Limb (tissue), 2 donors: ENCODE measurements around the gene DAPK1.
A peak's percentile ranks its signal among the peaks of the same experiment; 100 is the strongest.

Experiments
- DNase-seq, 2 donors: peaks; one replicate each; pipeline ENCODE4 v3.0.0-alpha.2; 2016; ENCODE audit errors: extremely low spot score in 2 of 2

The DAPK1 gene

GRCh38 chr9:87610200-87611155, 112.8 kb downstream of the DAPK1 start:
- DNase-seq: no peak

- DNase-seq: no peak
Measured at GRCh38 chr9:87611776-87612175, 114.1 kb downstream of the DAPK1 start.

GRCh38 chr9:87612536-87612935, 114.9 kb downstream of the DAPK1 start:
- no peak for DNase-seq

GRCh38 chr9:87613265-87614111, 115.8 kb downstream of the DAPK1 start:
- no peak for DNase-seq

DNA sequence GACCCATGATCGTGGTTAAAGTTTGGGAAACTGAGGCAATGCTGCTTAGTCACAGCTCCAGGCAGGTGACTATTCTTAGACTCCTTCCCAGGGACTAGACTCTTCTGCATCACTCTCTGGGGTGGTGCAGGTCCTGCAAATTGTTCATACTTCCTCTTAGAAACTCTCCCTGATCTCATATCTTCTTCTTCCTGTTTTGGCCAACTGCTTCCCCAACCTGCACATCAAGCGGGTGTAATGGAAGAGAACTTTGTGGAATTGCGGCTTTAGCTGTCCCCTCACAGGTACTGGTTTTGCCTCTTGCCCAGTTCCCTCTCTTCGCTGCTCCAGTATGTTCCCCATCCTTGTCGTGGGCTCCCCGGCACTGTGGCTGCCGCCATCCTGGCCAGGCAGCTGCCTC, 116.7 kb downstream of the DAPK1 start:
- DNase-seq: no peak

- no peak for DNase-seq
Measured at GRCh38 chr9:87615136-87615535, 117.5 kb downstream of the DAPK1 start.

- no peak for DNase-seq
Measured at GRCh38 chr9:87615547-87616148, 118.0 kb downstream of the DAPK1 start.

- no peak for DNase-seq
Measured at GRCh38 chr9:87618226-87618625, 120.6 kb downstream of the DAPK1 start.

- DNase-seq: no peak
Measured at GRCh38 chr9:87618931-87619330, 121.3 kb downstream of the DAPK1 start.

- no peak for DNase-seq
Measured at GRCh38 chr9:87619346-87619745, 121.7 kb downstream of the DAPK1 start.

DNA sequence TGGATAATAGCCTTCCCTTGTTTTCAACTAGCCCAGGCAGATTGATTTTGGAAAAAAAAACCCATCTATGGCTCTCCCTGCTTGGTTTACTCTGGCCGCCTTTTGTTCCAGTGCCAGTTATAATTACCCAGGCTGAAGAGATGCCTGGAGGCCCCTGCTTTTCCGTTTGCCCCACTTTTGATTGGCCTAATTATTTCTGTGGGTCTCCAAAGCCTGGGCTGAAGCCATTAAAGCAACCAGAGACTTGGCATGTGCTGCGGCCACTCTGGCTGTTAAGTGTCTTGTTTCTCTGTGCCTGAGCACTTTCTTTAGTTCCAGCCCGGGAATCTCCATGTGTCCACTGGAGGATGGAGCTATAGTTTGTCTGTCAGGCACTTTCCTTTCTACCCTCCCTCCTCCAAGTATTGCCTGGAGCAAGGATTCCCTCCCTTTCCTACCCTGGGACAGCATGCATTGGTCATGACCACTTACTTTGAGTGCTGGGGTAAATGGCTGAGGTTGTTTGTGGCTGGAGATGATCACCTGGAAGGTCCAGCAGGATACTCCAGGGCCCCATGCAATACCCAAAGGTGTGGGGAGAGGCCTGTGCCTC, 123.2 kb downstream of the DAPK1 start:
- no peak for DNase-seq

- DNase-seq: no peak
Measured at GRCh38 chr9:87622098-87622497, 124.4 kb downstream of the DAPK1 start.

GRCh38 chr9:87622923-87623322, 125.3 kb downstream of the DAPK1 start:
- DNase-seq: peak in 1 of 2 donors; percentile 27

DNA sequence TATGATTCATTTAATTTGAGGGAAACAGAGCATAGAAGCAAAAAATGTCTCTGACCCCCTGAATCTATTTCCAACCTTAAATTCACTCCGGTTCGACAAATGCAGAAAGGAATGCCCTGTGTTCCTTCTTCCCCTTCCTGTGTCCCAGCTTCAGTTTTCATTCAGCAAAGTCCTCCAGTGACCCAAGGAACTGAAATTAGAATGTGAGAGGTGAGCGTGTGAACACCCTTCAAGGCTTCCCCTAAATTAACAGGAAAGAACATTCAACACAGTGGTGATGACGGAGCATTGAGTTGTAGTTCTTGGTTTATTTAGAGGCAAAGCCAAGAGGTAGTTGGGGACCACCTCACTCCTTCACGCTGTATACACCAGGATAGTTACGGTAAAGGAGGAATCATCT, 130.7 kb downstream of the DAPK1 start:
- no peak for DNase-seq

GRCh38 chr9:87629104-87629503, 131.4 kb downstream of the DAPK1 start:
- DNase-seq: no peak

- no peak for DNase-seq
Measured at GRCh38 chr9:87630266-87630665, 132.6 kb downstream of the DAPK1 start.

- DNase-seq: no peak
Measured at GRCh38 chr9:87630846-87631245, 133.2 kb downstream of the DAPK1 start.

- no peak for DNase-seq
Measured at GRCh38 chr9:87635656-87636501, 138.2 kb downstream of the DAPK1 start.

DNA sequence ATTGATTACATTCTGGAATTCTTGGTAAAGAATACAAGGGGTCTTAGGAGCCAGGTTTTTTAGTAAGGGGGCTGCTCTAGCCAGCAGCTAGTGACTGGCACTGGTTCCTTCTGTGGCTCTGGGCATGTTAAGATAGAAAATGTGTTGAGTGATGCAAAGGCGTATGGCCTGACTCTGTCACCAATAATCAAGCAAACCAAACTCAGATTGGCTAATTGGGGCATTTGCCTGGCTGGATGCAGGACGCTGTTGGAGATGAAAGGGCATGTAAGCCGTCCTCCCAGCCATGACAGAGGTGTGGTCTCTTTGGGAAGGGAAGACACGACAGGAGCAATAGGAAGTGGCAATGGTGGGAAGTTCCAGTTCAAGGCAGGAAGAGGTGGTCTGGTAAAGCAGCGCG, 140.6 kb downstream of the DAPK1 start:
- DNase-seq: no peak

GRCh38 chr9:87639949-87640348, 142.3 kb downstream of the DAPK1 start:
- DNase-seq: no peak

DNA sequence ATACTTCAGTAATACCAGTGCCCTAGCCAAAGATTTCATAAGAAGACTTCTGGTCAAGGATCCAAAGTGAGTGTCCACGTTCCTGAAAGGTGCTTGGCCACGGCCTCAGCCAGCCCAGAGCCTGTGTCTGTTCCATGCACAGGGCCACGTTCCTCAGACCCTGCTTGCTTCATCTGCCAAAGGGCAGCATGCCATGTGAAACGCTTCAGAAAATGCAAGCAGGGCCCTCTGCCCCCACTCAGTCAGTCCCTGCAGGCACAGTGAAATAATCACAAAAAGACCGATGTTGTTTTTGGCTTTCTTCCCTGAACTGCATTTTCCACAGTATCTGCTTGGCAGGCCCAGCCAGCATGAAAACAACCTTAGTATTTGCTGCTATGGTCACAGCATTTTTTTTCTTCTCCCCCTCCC, 142.7 kb downstream of the DAPK1 start:
- DNase-seq: peak; percentile 49 to 67
